HL-60/S4 treated with retinoic acid at 250 ng/mL for 4 days and 3 days (cell line): ENCODE results near the gene SANBR.
"Not testable (repeated sequence)": the region's sequence is repeated elsewhere in the genome, so short reads cannot be mapped to it uniquely, and the experiment has no call there.

ENCODE experiments used
- in situ Hi-C: fragments of 300-500 bp; cut with MboI; formaldehyde crosslinking; loops from 2 replicates; pipeline ENCODE4 v1.7.0; 2022; ENCODE audit warnings: low sequenced_read_pairs

The SANBR gene

GRCh38 chr2:61065714-61066709, at the start of gene SANBR:
TSS of gene SANBR (plus strand) at chr2:61065871. CDS start at chr2:61070351, 4,480 bp downstream.
- in situ Hi-C loops: no loop called here

- in situ Hi-C loops: no loop called here
Measured at GRCh38 chr2:61015976-61016375, 49.7 kb upstream of the SANBR start.

GRCh38 chr2:61016392-61017002, 49.2 kb upstream of the SANBR start:
- in situ Hi-C loops: no loop called here

GRCh38 chr2:61017003-61017555, 48.6 kb upstream of the SANBR start:
- in situ Hi-C loops: no loop called here

GRCh38 chr2:61017556-61018317, 47.9 kb upstream of the SANBR start, which contains the start of the genes PEX13 and PUS10:
TSS of gene PEX13 (plus strand) at chr2:61017720. CDS start at chr2:61017760, 40 bp downstream.
TSS of gene PUS10 (minus strand) at chr2:61018255. CDS start at chr2:61011890, 6,365 bp downstream.
- in situ Hi-C loops: no loop called here

- in situ Hi-C loops: no loop called here
Measured at GRCh38 chr2:61018318-61018755, 47.3 kb upstream of the SANBR start.

- in situ Hi-C loops: no loop called here
Measured at GRCh38 chr2:61018798-61019197, 46.9 kb upstream of the SANBR start.

GRCh38 chr2:61021228-61021660, 44.4 kb upstream of the SANBR start:
- in situ Hi-C loops: no loop called here

- in situ Hi-C loops: no loop called here
Measured at GRCh38 chr2:61023670-61024069, 42.0 kb upstream of the SANBR start.

- in situ Hi-C loops: no loop called here
Measured at GRCh38 chr2:61029533-61029932, 36.1 kb upstream of the SANBR start.

- in situ Hi-C loops: not testable (repeated sequence)
Measured at GRCh38 chr2:61034592-61034991, 31.1 kb upstream of the SANBR start.

GRCh38 chr2:61036643-61037042, 29.0 kb upstream of the SANBR start:
- in situ Hi-C loops: not testable (repeated sequence)

- in situ Hi-C loops: no loop called here
Measured at GRCh38 chr2:61042807-61043206, 22.9 kb upstream of the SANBR start.

- in situ Hi-C loops: no loop called here
Measured at GRCh38 chr2:61044636-61045035, 21.0 kb upstream of the SANBR start.

- in situ Hi-C loops: no loop called here
Measured at GRCh38 chr2:61045226-61045625, 20.4 kb upstream of the SANBR start.

GRCh38 chr2:61045999-61046398, 19.7 kb upstream of the SANBR start:
- in situ Hi-C loops: no loop called here

- in situ Hi-C loops: no loop called here
Measured at GRCh38 chr2:61055557-61055956, 10.1 kb upstream of the SANBR start.

GRCh38 chr2:61057562-61057961, 8.1 kb upstream of the SANBR start:
- in situ Hi-C loops: no loop called here

GRCh38 chr2:61059382-61059781, 6.3 kb upstream of the SANBR start:
- in situ Hi-C loops: no loop called here

- in situ Hi-C loops: no loop called here
Measured at GRCh38 chr2:61074100-61074499, 8.4 kb downstream of the SANBR start.

GRCh38 chr2:61085883-61086282, 20.2 kb downstream of the SANBR start:
- in situ Hi-C loops: no loop called here
